H1 (cell line): ENCODE results near the gene BBS2. TPM values are rescaled to one million over a fixed set of nuclear protein-coding genes. Genes with fewer than 3 reads are reported as not detected.

Experiments used
- CTCF ChIA-PET: fragments of 300-600 bp; sonication (Branson Sonifier 250); formaldehyde crosslinking; loops from one replicate; lab custom pipeline; 2021; ENCODE audit not compliant: partially characterized antibody; lab: Charles Lee
- POLR2A ChIA-PET: fragments of 300-600 bp; sonication (Branson Sonifier 250); formaldehyde crosslinking; loops from one replicate; lab custom pipeline; 2021; ENCODE audit warnings: inconsistent platforms; ENCODE audit not compliant: partially characterized antibody; lab: Charles Lee
- DNase-seq, 2 experiments: peaks; one replicate each; pipeline versions ENCODE4 v3.0.0 to v3.0.0-alpha.2; 2010 to 2022; ENCODE audit warnings: low spot score in 2 of 2, low read depth in 1 of 2, mixed read lengths in 1 of 2
- FAIRE-seq: peaks from 2 replicates; lab custom pipeline; 2011; peaks lifted over from hg19 to GRCh38; lab: Jason Lieb, UNC
- H2AFZ ChIP-seq: 2 replicates; pipeline ENCODE4 v1.8.1; 2012; ENCODE audit warnings: low read length, inconsistent platforms
- H2AK5ac ChIP-seq: 2 replicates; pipeline ENCODE4 v1.6.1; 2013; ENCODE audit warnings: low read depth, low read length
- H2BK120ac ChIP-seq: replicated peaks from 2 replicates; pipeline ENCODE3; 2013; ENCODE audit warnings: low read depth, low read length, inconsistent platforms
- H2BK12ac ChIP-seq: 2 replicates; pipeline ENCODE4 v1.6.1; 2013; ENCODE audit warnings: low read depth, low read length
- H2BK15ac ChIP-seq: 2 replicates; pipeline ENCODE4 v1.6.1; 2013; ENCODE audit warnings: low read length
- H2BK20ac ChIP-seq: 2 replicates; pipeline ENCODE4 v1.6.1; 2013; ENCODE audit warnings: low read length
- H2BK5ac ChIP-seq: 2 replicates; pipeline ENCODE4 v1.6.1; 2013; ENCODE audit warnings: low read depth, low read length
- H3K14ac ChIP-seq: 2 replicates; pipeline ENCODE4 v1.6.1; 2013; ENCODE audit warnings: inconsistent platforms; ENCODE audit not compliant: insufficient read length
- H3K18ac ChIP-seq: 2 replicates; pipeline ENCODE4 v1.6.1; 2013; ENCODE audit warnings: low read length; ENCODE audit errors: extremely low read depth
- H3K23ac ChIP-seq: 2 replicates; pipeline ENCODE4 v1.6.1; 2013; ENCODE audit warnings: inconsistent platforms; ENCODE audit not compliant: insufficient read length
- H3K23me2 ChIP-seq: 2 replicates; pipeline ENCODE4 v1.6.1; 2013; ENCODE audit warnings: low read depth, low read length
- H3K27ac ChIP-seq: 2 replicates; pipeline ENCODE4 v1.6.1; 2011; ENCODE audit warnings: low read depth, low read length, inconsistent platforms
- H3K27me3 ChIP-seq, 4 experiments: replicated peaks in 1 of 4; 1 replicate in 1 of 4; 2 replicates in 3 of 4; pipeline versions ENCODE4 v1.6.1 to v1.8.1; 2011 to 2013; ENCODE audit warnings: low read length in 3 of 4, mild to moderate bottlenecking in 3 of 4, inconsistent platforms in 2 of 4, mixed read lengths in 2 of 4, moderate library complexity in 1 of 4; ENCODE audit not compliant: control insufficient read depth in 3 of 4, insufficient read depth in 3 of 4; ENCODE audit errors: extremely low read depth in 1 of 4
- H3K36me3 ChIP-seq, 4 experiments: 2 replicates each; pipeline versions ENCODE4 v1.6.1 to v1.8.1; 2011 to 2013; ENCODE audit warnings: mild to moderate bottlenecking in 4 of 4, low read length in 3 of 4, moderate library complexity in 2 of 4, control low read depth in 1 of 4, inconsistent platforms in 1 of 4; ENCODE audit not compliant: insufficient read depth in 4 of 4, control insufficient read depth in 2 of 4
- H3K4ac ChIP-seq: replicated peaks from 2 replicates; pipeline ENCODE3; 2013; ENCODE audit warnings: low read length, low read depth, mixed read lengths, inconsistent platforms; ENCODE audit not compliant: insufficient read length
- H3K4me1 ChIP-seq, 4 experiments: replicated peaks in 1 of 4; 1 replicate in 1 of 4; 2 replicates in 3 of 4; pipeline versions ENCODE4 v1.6.1 to v1.8.1; 2011 to 2013; ENCODE audit warnings: low read length in 3 of 4, inconsistent platforms in 2 of 4, mixed read lengths in 1 of 4; ENCODE audit not compliant: insufficient read depth in 4 of 4, control insufficient read depth in 3 of 4
- H3K4me2 ChIP-seq, 2 experiments: 2 replicates each; pipeline versions ENCODE4 v1.6.1 to v1.8.1; 2011 to 2013; ENCODE audit warnings: low read depth in 2 of 2, low read length in 2 of 2, control low read depth in 1 of 2, inconsistent platforms in 1 of 2, mild to moderate bottlenecking in 1 of 2; ENCODE audit not compliant: insufficient read depth in 1 of 2
- H3K4me3 ChIP-seq, 4 experiments: fragments of 200-600, 300-600 bp in 1 of 4; sonication (generic), shearing (Covaris generic), sonication (Bioruptor Twin) in 1 of 4; 2 replicates each; pipeline versions ENCODE4 v1.5.1 to v1.8.1; 2011 to 2016; ENCODE audit warnings: low read length in 4 of 4, low read depth in 3 of 4, control low read depth in 2 of 4, inconsistent platforms in 2 of 4, mild to moderate bottlenecking in 2 of 4, mixed read lengths in 1 of 4, moderate library complexity in 1 of 4; ENCODE audit not compliant: insufficient read depth in 2 of 4; ENCODE audit errors: extremely low read depth in 1 of 4
- H3K56ac ChIP-seq: replicated peaks from 2 replicates; pipeline ENCODE3; 2013; ENCODE audit warnings: low read depth, mild to moderate bottlenecking, mixed read lengths, low read length, inconsistent platforms; ENCODE audit not compliant: insufficient read length
- H3K79me1 ChIP-seq: 2 replicates; pipeline ENCODE4 v1.6.1; 2013; ENCODE audit warnings: low read depth, low read length, control low read depth
- H3K79me2 ChIP-seq, 2 experiments: 2 replicates each; pipeline versions ENCODE4 v1.6.1 to v1.8.1; 2012 to 2013; ENCODE audit warnings: low read length in 2 of 2, mild to moderate bottlenecking in 2 of 2, inconsistent platforms in 1 of 2; ENCODE audit not compliant: insufficient read depth in 2 of 2, control insufficient read depth in 1 of 2
- H3K9ac ChIP-seq, 4 experiments: replicated peaks in 1 of 4; 1 replicate in 1 of 4; 2 replicates in 3 of 4; pipeline versions ENCODE4 v1.6.1 to v1.8.1; 2011 to 2013; ENCODE audit warnings: low read depth in 3 of 4, low read length in 3 of 4, control low read depth in 2 of 4, mild to moderate bottlenecking in 2 of 4, moderate library complexity in 2 of 4, inconsistent platforms in 1 of 4; ENCODE audit errors: extremely low read depth in 1 of 4
- H3K9me3 ChIP-seq, 2 experiments: 2 replicates each; pipeline versions ENCODE4 v1.6.1 to v1.8.1; 2012 to 2013; ENCODE audit warnings: mild to moderate bottlenecking in 2 of 2, moderate library complexity in 2 of 2, control low read depth in 1 of 2, inconsistent platforms in 1 of 2, low read depth in 1 of 2, low read length in 1 of 2, mixed read lengths in 1 of 2; ENCODE audit not compliant: insufficient read depth in 2 of 2
- H4K20me1 ChIP-seq, 2 experiments: replicated peaks in 1 of 2; 2 replicates each; pipeline versions ENCODE3 to v1.8.1; 2011 to 2013; ENCODE audit warnings: inconsistent platforms in 2 of 2, low read length in 2 of 2, mild to moderate bottlenecking in 1 of 2; ENCODE audit not compliant: insufficient read depth in 2 of 2, control insufficient read depth in 1 of 2
- H4K5ac ChIP-seq: 2 replicates; pipeline ENCODE4 v1.6.1; 2013; ENCODE audit warnings: low read length, low read depth, mixed read lengths, inconsistent platforms; ENCODE audit not compliant: insufficient read length
- H4K8ac ChIP-seq: 2 replicates; pipeline ENCODE4 v1.8.0; 2013; ENCODE audit warnings: mild to moderate bottlenecking, moderate library complexity, low read length, inconsistent platforms; ENCODE audit not compliant: insufficient read depth; ENCODE audit errors: extremely low read depth
- H4K91ac ChIP-seq: replicated peaks from 2 replicates; pipeline ENCODE3; 2013; ENCODE audit warnings: low read length, mixed read lengths, inconsistent platforms; ENCODE audit not compliant: insufficient read length
- CREB1 ChIP-seq: IDR thresholded peaks from 2 replicates; pipeline ENCODE4 v1.6.1; 2012; ENCODE audit warnings: inconsistent platforms
- WGBS, 2 experiments: shearing (Covaris generic) in 1 of 2; methylation state at CpG; one replicate each; pipeline versions ENCODE4 v1.1.6 to v1.1.7; 2013 to 2015; ENCODE audit warnings: low lambda C conversion rate in 2 of 2, mixed read lengths in 2 of 2, inconsistent platforms in 1 of 2, low coverage in 1 of 2, missing lambda C conversion rate in 1 of 2; ENCODE audit not compliant: insufficient replicate concordance in 2 of 2, insufficient coverage in 1 of 2, insufficient read length in 1 of 2; ENCODE audit errors: extremely low coverage in 1 of 2, missing lambda C conversion rate in 1 of 2; 5-methylcytosine and 5-hydroxymethylcytosine counted together
- polyA plus RNA-seq, 7 experiments: library from polyadenylated mRNA; depleted of rRNA in 3 of 7; stranded (reverse) in 5 of 7; unstranded in 2 of 7; fragments of >200 nt in 5 of 7; fragments of 200-250 nt in 2 of 7; gene quantifications; 1 replicate in 5 of 7; 2 replicates in 1 of 7; 4 replicates in 1 of 7; pipeline versions ENCODE4 v1.2.1 to v1.2.3, GENCODE V29; 2011 to 2013; ENCODE audit warnings: missing spikeins in 2 of 7, mixed read lengths in 2 of 7
- total RNA-seq: library from RNA; stranded (reverse); fragmentation: NEBNext Ultra II Directional; extraction: Animal tissue kit (Norgen Biotek cat#: 25700); gene quantifications from 2 replicates; pipeline ENCODE4 v1.2.1, GENCODE V29; 2021

Gene BBS2
- total and polyA plus RNA-seq, 2 of the 8 experiments (the other 6 are each of a cell fraction or from before 2014, with no cell fraction given) = 12.3 to 15.1 TPM

DNA sequence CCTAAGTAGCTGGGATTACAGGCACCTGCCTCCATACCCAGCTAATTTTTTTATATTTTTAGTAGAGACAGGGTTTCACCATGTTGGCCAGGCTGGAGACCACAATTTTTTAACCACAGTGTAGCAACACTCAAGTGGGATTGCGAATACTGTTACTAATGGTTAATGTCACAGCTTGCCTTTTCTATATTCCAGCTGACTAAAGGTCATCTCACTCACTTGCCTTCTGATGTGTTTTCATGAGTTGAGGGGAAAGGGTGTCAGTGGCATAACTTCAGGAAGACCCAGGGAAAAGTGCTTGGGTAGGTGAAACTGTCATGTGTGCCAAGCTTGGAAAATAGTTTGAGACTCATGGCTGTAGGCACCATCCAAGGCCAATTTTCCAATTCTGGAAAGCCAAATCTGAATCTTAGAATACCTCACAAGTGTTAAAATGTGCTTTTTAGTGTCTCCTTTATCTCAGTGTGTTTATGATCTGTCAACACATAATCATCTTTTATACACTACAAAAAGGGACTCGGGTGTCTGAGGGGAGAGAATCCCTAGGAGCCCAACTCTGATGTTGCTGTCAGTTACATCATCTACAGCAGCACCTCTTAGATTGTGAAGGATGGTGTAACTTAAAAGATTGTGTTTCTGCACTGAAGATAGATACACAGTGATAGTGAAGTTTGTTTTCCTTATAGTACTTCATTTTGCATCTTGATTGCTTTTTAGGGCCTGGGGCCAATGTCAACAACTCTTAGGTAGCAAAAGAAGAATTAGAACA is 41.4 kb downstream of the BBS2 start:
- peaks cover 10 to 48% (median 28%) of the 10 kb centered on the region in 4 experiments; a peak in 7 of 8 replicates for H3K36me3 ChIP-seq
- DNase-seq = no peak
- no peak overlapping the region for H3K4me2 ChIP-seq
- H2BK120ac ChIP-seq = no peak overlapping the region
- H2BK15ac ChIP-seq = no peak overlapping the region
- peaks cover 0 to 3% of the 10 kb centered on the region in 2 experiments for H4K20me1 ChIP-seq
- POLR2A ChIA-PET = interaction anchor here (1.0 to 1.8 kb wide), 4 partner anchors 10 to 27 kb away, joined by 4 to 13 read pairs (median 6); partner anchors contain the start of genes NUDT21 and OGFOD1
- H3K18ac ChIP-seq = no peak overlapping the region
- no peaks in the 10 kb centered on the region for H3K23me2 ChIP-seq
- no peak overlapping the region for H3K27ac ChIP-seq
- H3K9ac ChIP-seq = no peak overlapping the region
- H4K8ac ChIP-seq = no peak overlapping the region
- CTCF ChIA-PET = interaction anchor here (0.7 to 1.3 kb wide), 2 partner anchors 35 to 37 kb away, joined by 3 to 5 read pairs; no protein-coding TSS in a partner anchor
- H2BK20ac ChIP-seq = no peak overlapping the region
- H3K14ac ChIP-seq = no peak overlapping the region
- no peaks in the 10 kb centered on the region for H3K79me1 ChIP-seq
- 90% methylated on average over 2 of the region's 2 CpGs; no CpG with 5 or more reads in 1 of the 2 experiments for WGBS, 2 experiments
- no peak overlapping the region for H2BK12ac ChIP-seq
- H3K4me1 ChIP-seq = peaks cover 0 to 4% (median 0%) of the 10 kb centered on the region in 4 experiments; a peak in 2 of 7 replicates
- H4K5ac ChIP-seq = no peak overlapping the region
- H3K23ac ChIP-seq = no peak overlapping the region
- H4K91ac ChIP-seq = no peak overlapping the region
- no peaks in the 10 kb centered on the region for H3K79me2 ChIP-seq
- no peaks in the 10 kb centered on the region for H3K9me3 ChIP-seq
- H3K4me3 ChIP-seq = no peak overlapping the region
- no peak overlapping the region for H2AK5ac ChIP-seq
- no peak overlapping the region for H3K4ac ChIP-seq
- no peak overlapping the region for H2AFZ ChIP-seq
- H2BK5ac ChIP-seq = no peak overlapping the region
- no peak for TF ChIP-seq CREB1
- no peak overlapping the region for H3K56ac ChIP-seq
- FAIRE-seq = no peak
- no peaks in the 10 kb centered on the region for H3K27me3 ChIP-seq
